Measurements from ENCODE around the gene ZSWIM1. TPM values are rescaled to one million over a fixed set of nuclear protein-coding genes. Genes with fewer than 3 reads are reported as not detected.

ZSWIM1 gene
- total RNA-seq, result 9.6 TPM
- long read RNA-seq, partial matches to known transcripts, result 0 of 1 reads
- long read RNA-seq, other reads (novel, unspliced or antisense), result 1 of 1 reads

GRCh38 chr20:45880988-45881788 is at the start of gene ZSWIM1:
ZSWIM1 (plus strand) TSS chr20:45881227; CDS start chr20:45882593, 1,366 bp downstream.
- intact Hi-C loops (cut with DNase I), result no loop called here

DNA sequence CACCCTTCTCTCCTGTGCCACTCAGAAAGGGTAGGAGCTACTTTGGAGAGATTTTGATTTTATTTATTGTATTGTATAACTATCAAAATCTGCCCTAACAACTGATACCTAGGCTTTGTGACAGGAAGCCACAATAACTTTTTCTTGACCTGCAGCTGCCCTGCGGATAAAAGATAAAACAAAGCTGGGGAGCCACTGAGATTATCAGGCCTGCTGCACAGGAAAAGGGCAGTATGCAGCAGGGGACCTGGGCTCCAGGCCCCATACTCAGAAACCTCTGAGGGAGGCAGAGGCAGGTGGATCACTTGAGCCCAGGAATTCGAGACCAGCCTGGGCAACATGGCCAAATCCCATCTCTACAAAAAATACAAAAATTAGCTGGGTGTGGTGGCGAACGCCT is 48.4 kb upstream of the ZSWIM1 start:
- no peak for DNase-seq
- peak overlapping the region; percentile 76 for H3K4me3 ChIP-seq
- intact Hi-C loops (cut with DNase I), result no loop called here
- H3K27ac ChIP-seq, result peak overlapping the region; percentile 90
- no peak for ATAC-seq
- no peaks in the 10 kb centered on the region for H3K27me3 ChIP-seq
- H3K36me3 ChIP-seq, result no peaks in the 10 kb centered on the region
- H3K4me1 ChIP-seq, result peaks cover 31% of the 10 kb centered on the region
- TF ChIP-seq, protein P1, sequence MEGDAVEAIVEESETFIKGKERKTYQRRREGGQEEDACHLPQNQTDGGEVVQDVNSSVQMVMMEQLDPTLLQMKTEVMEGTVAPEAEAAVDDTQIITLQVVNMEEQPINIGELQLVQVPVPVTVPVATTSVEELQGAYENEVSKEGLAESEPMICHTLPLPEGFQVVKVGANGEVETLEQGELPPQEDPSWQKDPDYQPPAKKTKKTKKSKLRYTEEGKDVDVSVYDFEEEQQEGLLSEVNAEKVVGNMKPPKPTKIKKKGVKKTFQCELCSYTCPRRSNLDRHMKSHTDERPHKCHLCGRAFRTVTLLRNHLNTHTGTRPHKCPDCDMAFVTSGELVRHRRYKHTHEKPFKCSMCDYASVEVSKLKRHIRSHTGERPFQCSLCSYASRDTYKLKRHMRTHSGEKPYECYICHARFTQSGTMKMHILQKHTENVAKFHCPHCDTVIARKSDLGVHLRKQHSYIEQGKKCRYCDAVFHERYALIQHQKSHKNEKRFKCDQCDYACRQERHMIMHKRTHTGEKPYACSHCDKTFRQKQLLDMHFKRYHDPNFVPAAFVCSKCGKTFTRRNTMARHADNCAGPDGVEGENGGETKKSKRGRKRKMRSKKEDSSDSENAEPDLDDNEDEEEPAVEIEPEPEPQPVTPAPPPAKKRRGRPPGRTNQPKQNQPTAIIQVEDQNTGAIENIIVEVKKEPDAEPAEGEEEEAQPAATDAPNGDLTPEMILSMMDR (IDR thresholded peaks at IDR 0.05), result no peak
- H3K9me3 ChIP-seq, result no peaks in the 10 kb centered on the region

More at GRCh38 chr20:45880988-45881788, at the start of gene ZSWIM1:
- DNase-seq (peak; percentile 99), ATAC-seq (peak; percentile 99)
- Histone ChIP-seq H3K27me3 (no peaks in the 10 kb centered on the region), H3K9me3 (no peaks in the 10 kb centered on the region), H3K4me3 (peak within 1 kb of the TSS; percentile 80), H3K27ac (peak within 1 kb of the TSS; percentile 83), H3K36me3 (peaks cover 34% of the 10 kb centered on the region), H3K4me1 (peaks cover 13% of the 10 kb centered on the region)
- TF ChIP-seq, protein P1 (IDR thresholded peaks at IDR 0.05), result no peak

GRCh38 chr20:45833030-45833882 is 47.8 kb upstream of the ZSWIM1 start, which contains the start of gene SNX21:
SNX21 (plus strand) TSS chr20:45833799; CDS start chr20:45833920, 121 bp downstream.
- H3K27me3 ChIP-seq, result no peaks in the 10 kb centered on the region
- DNase-seq, result peak; percentile 91
- H3K9me3 ChIP-seq, result no peaks in the 10 kb centered on the region
- peak; percentile 90 for ATAC-seq
- H3K4me3 ChIP-seq, result peak within 1 kb of the TSS; percentile 76
- intact Hi-C loops (cut with DNase I), result no loop called here
- peaks cover 5% of the 10 kb centered on the region for H3K36me3 ChIP-seq
- TF ChIP-seq, protein P1 (IDR thresholded peaks at IDR 0.05), result no peak
- H3K4me1 ChIP-seq, result peaks cover 31% of the 10 kb centered on the region
- peak within 1 kb of the TSS; percentile 90 for H3K27ac ChIP-seq

DNA sequence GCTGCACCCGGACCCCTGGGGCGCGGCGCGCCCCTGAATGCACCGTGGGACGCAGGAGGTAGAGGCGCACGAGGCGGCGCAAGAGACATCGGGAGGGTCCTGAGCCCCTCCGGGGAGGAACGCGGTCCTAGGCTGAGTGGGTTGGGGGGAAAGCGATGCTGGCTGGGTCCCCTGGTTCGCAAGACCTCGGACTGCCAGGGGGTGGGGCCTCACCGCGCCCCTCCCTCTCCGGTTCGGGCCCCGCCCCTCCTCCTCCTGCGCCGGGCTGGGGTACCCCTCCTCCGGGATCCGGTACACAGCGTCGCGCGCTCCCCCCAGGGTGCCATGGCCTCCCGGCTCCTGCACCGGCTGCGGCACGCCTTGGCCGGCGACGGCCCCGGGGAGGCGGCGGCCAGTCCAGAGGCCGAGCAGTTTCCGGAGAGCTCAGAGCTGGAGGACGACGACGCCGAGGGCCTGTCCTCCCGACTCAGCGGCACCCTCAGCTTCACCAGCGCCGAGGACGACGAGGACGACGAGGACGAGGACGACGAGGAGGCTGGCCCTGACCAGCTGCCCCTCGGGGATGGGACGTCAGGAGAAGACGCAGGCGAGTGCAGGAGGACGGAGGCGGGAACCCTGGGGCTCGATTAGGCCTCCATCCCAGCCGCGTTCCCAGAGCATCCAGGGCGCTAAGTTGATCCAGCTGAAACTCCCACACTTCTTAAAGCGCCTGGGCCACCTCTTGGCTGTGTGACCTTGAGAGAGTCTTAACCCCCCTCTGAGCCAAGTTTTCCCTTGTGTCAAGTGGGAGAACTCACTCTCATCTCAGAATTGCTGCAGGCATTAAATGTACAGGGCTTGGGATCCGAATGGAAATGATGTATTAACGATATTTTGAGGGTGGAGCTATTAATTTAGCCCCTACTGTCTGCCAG is 46.9 kb upstream of the ZSWIM1 start:
- peak overlapping the region; percentile 76 for H3K4me3 ChIP-seq
- peak; percentile 87 for ATAC-seq

More for the DNA sequence above, 46.9 kb upstream of the ZSWIM1 start:
- DNase-seq, result peak; percentile 86
- H3K27me3 ChIP-seq, result no peaks in the 10 kb centered on the region
- intact Hi-C loops (cut with DNase I), result no loop called here
- H3K9me3 ChIP-seq, result no peaks in the 10 kb centered on the region
- TF ChIP-seq, protein P1 (IDR thresholded peaks at IDR 0.05), result no peak
- H3K27ac ChIP-seq, result peak overlapping the region; percentile 90
- H3K36me3 ChIP-seq, result peaks cover 8% of the 10 kb centered on the region
- H3K4me1 ChIP-seq, result peaks cover 31% of the 10 kb centered on the region
